ENCODE measurements around the gene LRIG3. TPM values are rescaled to one million over a fixed set of nuclear protein-coding genes. Genes with fewer than 3 reads are reported as not detected.
"Not testable (repeated sequence)": the region's sequence is repeated elsewhere in the genome, so short reads cannot be mapped to it uniquely, and the experiment has no call there.

The LRIG3 gene
- total and polyA plus RNA-seq, 2 donors (not counting 1 experiment from before 2014, with no cell fraction given): 37.1 to 118 TPM

DNA sequence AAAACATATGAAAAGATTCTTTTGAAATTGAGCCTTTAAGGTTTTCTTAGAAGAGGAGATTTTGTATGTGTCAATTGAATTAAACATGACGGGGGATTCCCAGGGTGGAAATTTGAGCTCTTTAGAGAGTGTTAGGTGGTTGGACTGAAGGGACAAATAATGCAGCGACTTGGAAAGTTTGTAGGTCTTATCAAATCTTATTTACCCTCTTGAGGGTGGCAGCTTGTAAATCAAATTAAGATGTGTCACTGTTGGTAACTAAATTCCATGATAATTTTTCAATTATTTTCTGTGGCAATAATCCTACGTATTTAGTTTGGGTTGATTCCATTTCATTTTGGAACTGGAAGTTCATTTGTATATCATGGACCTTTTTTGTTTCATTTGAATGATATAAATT is 33.7 kb upstream of the LRIG3 start:
- H3K4me1 ChIP-seq (ENCODE audit: control insufficient read depth, extremely low read depth, insufficient read depth, low read length): no peaks in the 10 kb centered on the region
- H3K36me3 ChIP-seq (ENCODE audit: control insufficient read depth, insufficient read depth, low read length): no peaks in the 10 kb centered on the region
- H3K79me2 ChIP-seq (ENCODE audit: control insufficient read depth, insufficient read depth, low read length): no peaks in the 10 kb centered on the region
- no peak overlapping the region for H3K4me3 ChIP-seq (replicated peaks in 1 of 4; ENCODE audit: control extremely low read depth in 1 of 4, insufficient read depth in 1 of 4, low read depth in 3 of 4, low read length in 4 of 4)
- H3K27ac ChIP-seq (ENCODE audit: insufficient read depth, low read length): no peak overlapping the region
- H2AFZ ChIP-seq (ENCODE audit: low read length): no peak overlapping the region
- H4K20me1 ChIP-seq (ENCODE audit: control insufficient read depth, extremely low read depth, insufficient read depth, low read length): no peaks in the 10 kb centered on the region
- no peak overlapping the region for H3K4me2 ChIP-seq (ENCODE audit: extremely low read depth, insufficient read depth, low read length)
- TF ChIP-seq, protein P1, sequence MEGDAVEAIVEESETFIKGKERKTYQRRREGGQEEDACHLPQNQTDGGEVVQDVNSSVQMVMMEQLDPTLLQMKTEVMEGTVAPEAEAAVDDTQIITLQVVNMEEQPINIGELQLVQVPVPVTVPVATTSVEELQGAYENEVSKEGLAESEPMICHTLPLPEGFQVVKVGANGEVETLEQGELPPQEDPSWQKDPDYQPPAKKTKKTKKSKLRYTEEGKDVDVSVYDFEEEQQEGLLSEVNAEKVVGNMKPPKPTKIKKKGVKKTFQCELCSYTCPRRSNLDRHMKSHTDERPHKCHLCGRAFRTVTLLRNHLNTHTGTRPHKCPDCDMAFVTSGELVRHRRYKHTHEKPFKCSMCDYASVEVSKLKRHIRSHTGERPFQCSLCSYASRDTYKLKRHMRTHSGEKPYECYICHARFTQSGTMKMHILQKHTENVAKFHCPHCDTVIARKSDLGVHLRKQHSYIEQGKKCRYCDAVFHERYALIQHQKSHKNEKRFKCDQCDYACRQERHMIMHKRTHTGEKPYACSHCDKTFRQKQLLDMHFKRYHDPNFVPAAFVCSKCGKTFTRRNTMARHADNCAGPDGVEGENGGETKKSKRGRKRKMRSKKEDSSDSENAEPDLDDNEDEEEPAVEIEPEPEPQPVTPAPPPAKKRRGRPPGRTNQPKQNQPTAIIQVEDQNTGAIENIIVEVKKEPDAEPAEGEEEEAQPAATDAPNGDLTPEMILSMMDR (conservative IDR thresholded peaks at IDR 0.05 in 1 of 2, IDR thresholded peaks at IDR 0.05 in 1 of 2; ENCODE audit: low read depth in 1 of 2, low read length in 2 of 2): no peak
- TF ChIP-seq EZH2 (IDR thresholded peaks at IDR 0.05; ENCODE audit: low read length, missing control alignments): no peak
- no peak overlapping the region for H3K9ac ChIP-seq (ENCODE audit: insufficient read depth, low read length)
- DNase-seq (ENCODE audit: low read depth in 2 of 2): no peak
- no peaks in the 10 kb centered on the region for H3K9me3 ChIP-seq (ENCODE audit: control insufficient read depth, insufficient read depth, low read depth, low read length)
- no peaks in the 10 kb centered on the region for H3K27me3 ChIP-seq (ENCODE audit: control insufficient read depth, insufficient read depth, low read length)

DNA sequence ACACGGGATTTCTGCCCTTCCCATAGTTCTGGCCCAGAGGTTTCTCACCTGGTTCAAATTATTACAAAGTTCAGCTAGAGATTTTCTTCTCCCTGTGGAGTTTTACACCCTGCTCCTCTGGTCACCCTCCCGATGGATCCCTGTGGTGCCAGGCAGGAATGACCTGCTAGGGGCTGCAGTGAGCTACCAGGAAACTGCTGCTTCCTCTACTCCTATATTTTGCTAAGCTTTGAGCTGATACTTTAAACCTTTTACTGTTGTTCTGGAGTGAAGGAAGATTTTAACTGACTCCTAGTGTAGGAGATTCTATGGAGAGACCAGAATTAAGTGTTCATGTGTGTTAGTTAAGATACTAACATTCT is 30.4 kb upstream of the LRIG3 start:
- no peaks in the 10 kb centered on the region for H4K20me1 ChIP-seq (ENCODE audit: control insufficient read depth, extremely low read depth, insufficient read depth, low read length)
- TF ChIP-seq EZH2 (IDR thresholded peaks at IDR 0.05; ENCODE audit: low read length, missing control alignments): no peak
- TF ChIP-seq, protein P1 (conservative IDR thresholded peaks at IDR 0.05 in 1 of 2, IDR thresholded peaks at IDR 0.05 in 1 of 2; ENCODE audit: low read depth in 1 of 2, low read length in 2 of 2): no peak
- H3K36me3 ChIP-seq (ENCODE audit: control insufficient read depth, insufficient read depth, low read length): no peaks in the 10 kb centered on the region
- H3K9me3 ChIP-seq (ENCODE audit: control insufficient read depth, insufficient read depth, low read depth, low read length): no peaks in the 10 kb centered on the region
- H3K4me3 ChIP-seq (replicated peaks in 1 of 4; ENCODE audit: control extremely low read depth in 1 of 4, insufficient read depth in 1 of 4, low read depth in 3 of 4, low read length in 4 of 4): no peak overlapping the region
- no peak for DNase-seq (ENCODE audit: low read depth in 2 of 2)
- H3K9ac ChIP-seq (ENCODE audit: insufficient read depth, low read length): no peak overlapping the region
- H3K4me2 ChIP-seq (ENCODE audit: extremely low read depth, insufficient read depth, low read length): no peak overlapping the region
- H3K79me2 ChIP-seq (ENCODE audit: control insufficient read depth, insufficient read depth, low read length): no peaks in the 10 kb centered on the region
- H3K27me3 ChIP-seq (ENCODE audit: control insufficient read depth, insufficient read depth, low read length): no peaks in the 10 kb centered on the region
- no peak overlapping the region for H3K27ac ChIP-seq (ENCODE audit: insufficient read depth, low read length)
- H3K4me1 ChIP-seq (ENCODE audit: control insufficient read depth, extremely low read depth, insufficient read depth, low read length): no peaks in the 10 kb centered on the region
- no peak overlapping the region for H2AFZ ChIP-seq (ENCODE audit: low read length)

DNA sequence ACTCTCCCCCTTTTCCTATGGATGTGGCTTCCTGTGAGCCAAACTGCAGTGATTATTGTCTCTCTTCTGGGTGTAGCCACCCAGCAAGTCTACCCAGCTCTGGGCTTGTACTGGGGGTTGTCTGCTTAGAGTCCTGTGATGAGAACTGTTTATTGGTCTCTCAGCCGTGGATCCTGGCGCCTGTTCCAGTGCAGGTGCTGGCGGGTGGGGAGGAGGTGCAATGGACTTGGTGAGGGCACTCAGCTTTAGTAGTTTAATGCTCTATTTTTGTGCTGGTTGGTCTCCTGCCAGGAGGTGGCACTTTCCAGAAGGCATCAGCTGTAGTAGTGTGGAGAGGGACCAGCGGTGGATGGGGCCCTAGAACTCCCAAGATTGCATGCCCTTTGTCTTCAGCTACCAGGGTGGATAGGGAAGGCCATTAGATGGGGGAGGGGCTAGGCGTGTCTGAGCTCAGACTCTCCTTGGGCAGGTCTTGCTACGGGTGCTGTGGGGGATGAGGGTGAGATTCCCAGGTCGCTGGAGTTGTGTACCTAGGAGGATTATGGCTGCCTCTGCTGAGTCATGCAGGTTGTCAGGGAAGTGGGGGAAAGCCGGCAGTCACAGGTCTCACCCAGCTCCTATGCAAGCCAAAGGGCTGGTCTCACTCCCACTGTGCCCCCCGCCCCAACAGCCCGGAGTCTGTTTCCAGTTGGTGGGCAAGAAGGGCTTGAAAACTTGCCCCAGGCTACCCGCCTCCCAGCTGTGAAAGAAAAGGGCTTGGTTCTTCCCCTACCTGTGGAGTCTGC is 29.8 kb upstream of the LRIG3 start:
- H3K4me2 ChIP-seq (ENCODE audit: extremely low read depth, insufficient read depth, low read length); H2AFZ ChIP-seq (ENCODE audit: low read length); H3K9me3 ChIP-seq (ENCODE audit: control insufficient read depth, insufficient read depth, low read depth, low read length); H3K4me1 ChIP-seq (ENCODE audit: control insufficient read depth, extremely low read depth, insufficient read depth, low read length); H3K4me3 ChIP-seq (replicated peaks in 1 of 4; ENCODE audit: control extremely low read depth in 1 of 4, insufficient read depth in 1 of 4, low read depth in 3 of 4, low read length in 4 of 4); H3K27me3 ChIP-seq (ENCODE audit: control insufficient read depth, insufficient read depth, low read length); H3K9ac ChIP-seq (ENCODE audit: insufficient read depth, low read length); H3K27ac ChIP-seq (ENCODE audit: insufficient read depth, low read length); DNase-seq (ENCODE audit: low read depth in 2 of 2); H3K36me3 ChIP-seq (ENCODE audit: control insufficient read depth, insufficient read depth, low read length); H4K20me1 ChIP-seq (ENCODE audit: control insufficient read depth, extremely low read depth, insufficient read depth, low read length); H3K79me2 ChIP-seq (ENCODE audit: control insufficient read depth, insufficient read depth, low read length): not testable (repeated sequence)
